ENCODE measurements around the gene TOX2.

Gene TOX2

DNA sequence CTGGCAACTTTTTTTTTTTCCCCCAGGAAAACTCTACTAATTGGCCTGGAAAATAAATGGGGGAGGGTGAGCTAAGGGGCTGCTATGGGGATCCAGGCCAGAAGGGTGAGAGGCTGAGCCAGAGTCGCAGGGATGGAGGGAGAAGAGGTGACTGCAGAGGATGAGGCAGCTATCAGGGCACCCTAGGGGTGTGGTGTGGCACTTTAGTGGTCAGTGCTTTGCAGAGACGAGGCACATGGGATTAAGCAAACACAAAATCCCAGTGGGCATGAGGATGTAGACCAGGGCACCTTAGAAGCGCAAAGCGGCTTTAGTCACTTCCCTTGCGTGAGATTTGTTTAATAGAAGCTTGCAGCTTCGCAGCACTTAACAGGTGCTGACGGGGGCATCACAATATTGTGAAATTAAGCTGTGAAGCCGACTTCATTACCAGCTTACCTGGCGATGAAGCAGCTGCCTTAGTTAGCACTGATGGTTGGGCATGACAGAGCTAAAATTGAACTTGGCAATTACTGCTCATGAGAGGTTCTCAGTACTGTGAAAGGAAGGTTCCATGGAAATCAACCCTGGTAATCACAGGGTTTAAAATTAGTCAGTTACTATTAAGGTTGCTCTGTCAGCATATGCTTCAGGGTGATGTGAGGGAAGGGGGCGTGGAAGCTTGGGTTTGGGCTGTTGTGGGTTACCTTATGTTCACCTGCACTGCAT is 26.0 kb downstream of the TOX2 start:
- DNase-seq (ENCODE audit: low spot score): no peak

DNA sequence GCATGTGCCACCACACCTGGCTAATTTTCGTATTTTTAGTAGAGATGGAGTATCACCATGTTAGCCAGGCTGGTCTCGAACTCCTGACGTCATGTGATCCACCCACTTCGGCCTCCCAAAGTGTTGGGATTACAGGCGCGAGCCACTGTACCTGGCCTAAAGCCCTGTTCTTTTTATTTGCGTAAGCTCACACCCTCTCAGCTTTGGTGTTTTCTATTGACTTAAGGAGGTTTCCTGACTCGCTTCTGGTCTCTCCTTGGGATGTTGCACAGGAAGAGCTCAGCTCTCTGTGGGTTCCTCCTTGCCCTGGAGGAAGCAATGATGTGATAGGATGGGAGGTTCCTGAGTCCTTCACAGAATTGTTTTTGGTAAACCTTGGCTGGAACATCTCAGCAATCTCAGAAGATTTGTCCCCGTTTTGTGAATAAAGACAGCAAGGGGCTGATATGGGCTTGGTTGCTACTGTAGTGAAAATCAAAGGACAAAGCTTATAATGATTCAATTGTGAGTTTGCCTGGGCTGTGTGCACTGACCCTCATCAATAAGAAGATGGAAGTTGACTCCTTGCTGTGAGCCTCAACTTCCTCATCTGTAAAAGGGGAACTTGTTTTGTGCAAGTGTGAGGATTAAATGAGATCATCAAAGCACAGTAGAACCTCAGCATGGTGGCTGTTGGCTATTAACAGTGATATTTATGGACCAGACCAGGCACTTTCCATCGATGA is 27.0 kb downstream of the TOX2 start:
- no peak for DNase-seq (ENCODE audit: low spot score)

DNA sequence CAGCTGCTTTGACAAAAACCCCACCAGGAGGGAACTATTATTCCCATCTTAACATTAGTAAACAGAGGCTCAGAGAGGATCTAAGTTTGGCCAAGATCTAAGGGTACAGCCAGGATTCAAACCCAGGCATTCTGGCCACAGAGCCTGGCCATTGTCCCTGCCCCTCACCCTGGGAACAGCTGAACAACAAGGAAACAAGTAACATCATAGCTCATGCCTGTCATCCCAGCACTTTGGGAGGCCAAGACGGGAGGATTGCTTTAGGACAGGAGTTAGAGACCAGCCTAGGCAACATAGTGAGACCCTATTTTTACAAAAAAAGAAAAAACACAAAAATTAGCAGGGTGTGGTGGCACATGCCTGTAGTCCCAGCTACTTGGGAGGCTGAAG is 27.5 kb downstream of the TOX2 start:
- no peak for DNase-seq (ENCODE audit: low spot score)

DNA sequence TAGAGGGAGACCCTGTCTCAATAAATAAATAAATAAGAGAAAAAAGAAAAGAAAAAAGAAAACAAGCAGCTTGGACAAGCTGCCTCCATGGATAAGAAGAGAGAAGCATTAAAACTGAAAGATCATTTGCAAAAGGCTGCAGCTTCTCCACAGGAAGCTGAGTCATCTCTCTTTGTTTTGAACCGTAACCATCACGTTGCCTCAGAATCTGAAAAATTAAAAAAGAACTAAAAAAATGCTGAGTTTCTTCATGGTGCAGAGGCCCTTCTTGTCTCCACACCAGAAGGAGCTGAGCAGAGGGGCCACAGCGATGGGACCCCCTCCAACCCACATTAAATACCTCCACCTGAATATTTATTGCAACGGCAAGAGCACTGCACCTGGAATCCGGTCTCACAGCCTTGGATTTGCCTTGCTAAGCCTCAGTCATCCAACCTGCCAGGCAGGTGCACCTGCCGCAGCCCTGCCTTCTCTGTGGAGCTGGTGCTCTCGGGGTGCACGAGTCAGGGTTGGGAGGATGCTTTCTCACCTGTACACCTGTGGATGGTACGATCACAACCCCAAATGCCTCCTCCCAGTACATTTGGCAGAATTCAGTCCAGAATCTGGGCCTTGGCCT is 28.1 kb downstream of the TOX2 start:
- peak; percentile 51 for DNase-seq (ENCODE audit: low spot score)

DNA sequence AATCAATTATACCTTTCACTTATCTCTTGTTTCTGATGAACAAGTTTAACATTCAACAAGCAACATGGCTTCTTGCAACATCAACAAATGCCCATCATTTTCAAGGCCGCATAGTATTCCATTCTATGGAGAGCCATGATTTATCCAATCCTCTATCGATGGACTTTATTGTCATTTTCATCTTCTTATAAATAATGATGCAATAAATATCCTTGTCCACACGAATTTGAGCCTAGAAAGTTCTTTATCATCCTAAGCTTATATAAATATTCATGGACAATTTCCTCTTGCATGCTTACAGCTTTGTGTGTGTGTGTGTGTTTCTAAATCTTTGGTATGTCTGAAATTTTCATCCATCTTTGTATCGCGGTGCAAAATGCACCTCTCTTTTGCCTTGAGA is 29.1 kb downstream of the TOX2 start:
- DNase-seq (ENCODE audit: low spot score): no peak

DNA sequence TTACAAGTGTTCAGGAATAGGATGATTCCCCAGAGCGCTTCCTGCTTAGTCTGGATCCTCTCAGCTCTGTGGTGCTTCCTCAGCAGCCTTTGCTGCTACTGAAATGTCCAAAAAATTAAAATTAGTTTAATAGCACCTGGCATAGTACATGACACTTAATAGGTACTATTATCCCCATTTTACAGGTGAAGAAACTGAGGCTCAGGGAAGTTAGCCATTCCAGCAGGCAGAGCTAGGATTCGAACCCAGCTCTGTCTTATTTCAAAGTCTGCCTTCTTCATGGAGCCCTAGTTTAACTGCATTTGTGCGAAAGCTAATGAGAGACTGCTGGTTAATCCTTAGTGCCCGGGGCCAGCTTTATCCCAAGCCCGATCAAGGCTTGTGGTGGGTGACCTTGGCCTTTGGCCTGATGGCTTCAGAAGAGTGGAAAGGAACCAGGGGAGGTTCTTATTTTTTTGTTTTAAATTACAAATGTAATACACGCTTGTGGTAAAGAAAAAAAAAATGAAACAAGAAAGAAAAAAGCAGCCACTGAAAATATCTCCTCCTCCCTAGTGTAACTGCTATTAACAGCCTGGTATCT is 30.1 kb downstream of the TOX2 start:
- no peak for DNase-seq (ENCODE audit: low spot score)

DNA sequence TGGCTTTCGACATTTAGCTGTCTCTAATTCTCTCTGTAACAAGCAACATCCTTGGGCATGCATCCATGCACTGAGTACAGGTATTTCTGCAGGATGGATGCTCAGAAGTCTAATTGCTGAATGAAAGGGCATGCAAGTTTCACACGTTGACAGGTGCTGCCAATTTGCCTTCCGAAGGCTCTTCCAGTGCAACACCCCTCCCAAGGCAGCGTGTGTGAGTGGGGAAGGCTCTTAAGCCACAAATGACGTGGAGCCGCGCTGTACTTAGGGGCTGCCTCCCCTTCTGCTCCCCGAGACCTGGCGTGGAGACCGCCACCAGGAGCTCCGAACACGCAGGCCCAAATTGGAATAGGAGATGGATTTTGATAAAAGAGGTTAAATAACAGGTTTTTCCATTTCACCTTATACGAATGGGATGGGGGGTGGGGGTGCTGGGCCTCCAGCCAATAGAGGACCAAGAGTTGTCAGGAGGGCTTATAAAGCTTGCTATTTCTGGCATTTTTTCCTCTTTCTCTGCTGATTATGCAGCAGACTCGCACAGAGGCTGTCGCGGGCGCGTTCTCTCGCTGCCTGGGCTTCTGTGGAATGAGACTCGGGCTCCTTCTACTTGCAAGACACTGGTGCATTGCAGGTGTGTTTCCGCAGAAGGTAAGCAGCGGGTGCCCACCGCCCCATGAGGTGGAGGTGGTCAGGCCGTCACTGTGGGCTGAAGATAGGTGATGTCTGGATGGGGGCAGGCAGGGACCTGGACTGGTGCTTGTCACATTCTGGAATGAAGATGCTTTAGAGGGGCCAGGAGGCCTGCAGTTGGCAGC is 30.9 kb downstream of the TOX2 start:
- DNase-seq (ENCODE audit: low spot score): no peak

DNA sequence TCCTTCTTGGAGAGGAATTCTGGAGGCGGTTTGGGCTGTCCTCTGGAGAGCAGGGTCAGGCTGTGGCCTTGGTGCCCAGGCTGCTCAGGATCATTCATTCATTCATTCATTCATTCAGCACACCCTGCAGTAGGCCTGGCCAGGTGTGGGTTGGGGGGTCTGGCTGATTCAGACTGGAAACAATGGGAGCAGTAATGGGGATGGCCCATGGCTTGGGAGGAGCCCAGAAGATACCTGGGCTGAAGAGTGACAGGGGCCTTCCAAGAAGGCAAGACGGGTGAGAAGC is 31.5 kb downstream of the TOX2 start:
- DNase-seq (ENCODE audit: low spot score): no peak

DNA sequence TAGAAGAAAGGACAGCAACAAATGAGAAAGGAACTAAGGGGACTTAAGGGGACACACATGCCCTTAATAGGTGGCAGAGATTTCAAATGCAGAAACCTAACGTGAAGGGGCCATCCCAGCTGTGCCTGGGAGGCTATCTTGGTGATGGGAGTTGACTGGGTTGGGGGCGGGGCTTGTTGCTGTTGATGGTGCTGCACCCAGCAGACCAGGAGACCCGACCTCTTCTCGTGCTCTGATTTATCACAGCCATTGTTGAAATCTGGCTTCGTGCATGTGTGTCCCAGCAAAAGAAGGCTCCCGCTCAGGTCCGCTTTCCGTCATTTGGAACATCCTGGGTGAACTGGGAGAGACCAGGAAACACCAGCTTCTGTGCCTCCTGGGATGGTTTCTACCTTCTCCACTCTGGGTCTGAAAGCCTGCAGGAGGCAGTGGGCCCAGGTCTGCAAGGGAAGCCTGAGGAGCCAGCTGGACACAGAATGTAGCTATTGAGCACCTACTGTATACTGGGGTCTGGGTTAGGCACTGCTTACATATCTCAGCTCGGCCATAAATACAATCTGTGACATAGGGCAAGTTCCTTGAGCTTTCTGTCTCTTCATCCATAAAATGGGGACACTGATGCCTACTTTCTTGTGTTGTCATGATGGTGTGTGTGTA is 32.1 kb downstream of the TOX2 start:
- no peak for DNase-seq (ENCODE audit: low spot score)

DNA sequence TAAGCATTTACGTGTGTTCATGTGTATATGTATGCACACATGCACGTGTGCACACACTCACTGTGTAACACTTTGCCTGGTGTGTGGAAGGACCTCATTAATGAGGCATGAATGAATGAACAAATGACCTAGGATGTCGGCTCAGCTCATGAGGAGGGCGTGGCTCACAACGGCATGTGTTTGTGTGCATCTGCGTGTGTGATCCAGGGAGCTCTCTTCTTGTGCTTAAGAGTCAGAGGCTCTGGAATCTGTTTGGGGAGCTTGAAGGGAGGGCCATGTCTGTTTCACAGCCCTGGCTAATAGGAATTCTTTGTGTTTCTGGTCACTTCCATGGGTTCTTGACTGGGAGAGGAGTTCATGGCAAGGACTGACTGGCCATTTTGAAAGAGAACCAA is 32.7 kb downstream of the TOX2 start:
- DNase-seq (ENCODE audit: low spot score): no peak

DNA sequence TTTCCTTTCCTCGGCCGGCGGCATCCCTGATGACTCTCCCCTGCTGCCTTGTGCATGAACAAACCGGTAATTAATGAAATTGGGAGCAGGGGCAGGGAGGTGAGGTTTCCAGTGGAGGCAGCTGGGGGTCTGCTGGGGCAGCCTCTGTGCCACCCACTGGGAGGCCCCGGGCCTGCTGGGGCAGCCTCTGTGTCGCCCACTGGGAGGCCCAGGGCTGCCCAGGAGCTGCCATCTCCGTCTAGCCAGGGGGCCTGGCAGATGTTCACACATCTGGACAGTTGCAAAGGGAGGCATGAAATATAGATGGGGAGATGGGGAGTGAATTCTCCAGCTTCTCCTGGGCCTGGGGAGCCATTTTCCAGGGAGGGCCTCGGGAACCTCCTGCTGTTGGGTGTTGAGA is 33.8 kb downstream of the TOX2 start:
- DNase-seq (ENCODE audit: low spot score): no peak

DNA sequence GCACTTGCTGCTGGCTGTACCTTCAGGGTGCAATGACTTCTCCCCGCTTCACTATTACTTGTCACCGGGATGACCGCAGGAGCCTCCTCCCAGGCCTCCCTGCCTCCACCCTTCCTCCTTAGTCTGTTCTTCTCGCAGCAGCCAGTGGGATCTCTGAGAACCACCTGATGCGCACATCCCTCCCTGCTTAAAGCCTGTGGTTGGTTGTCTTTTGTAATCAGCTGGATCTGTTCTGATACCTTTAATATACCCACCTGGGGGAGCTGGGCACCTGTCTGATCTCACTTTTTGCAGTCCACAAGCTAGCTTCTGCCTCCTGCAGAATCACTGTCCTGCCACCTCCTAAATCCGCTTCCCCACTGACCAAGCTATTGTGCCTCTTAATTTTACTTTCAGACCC is 34.6 kb downstream of the TOX2 start:
- no peak for DNase-seq (ENCODE audit: low spot score)

DNA sequence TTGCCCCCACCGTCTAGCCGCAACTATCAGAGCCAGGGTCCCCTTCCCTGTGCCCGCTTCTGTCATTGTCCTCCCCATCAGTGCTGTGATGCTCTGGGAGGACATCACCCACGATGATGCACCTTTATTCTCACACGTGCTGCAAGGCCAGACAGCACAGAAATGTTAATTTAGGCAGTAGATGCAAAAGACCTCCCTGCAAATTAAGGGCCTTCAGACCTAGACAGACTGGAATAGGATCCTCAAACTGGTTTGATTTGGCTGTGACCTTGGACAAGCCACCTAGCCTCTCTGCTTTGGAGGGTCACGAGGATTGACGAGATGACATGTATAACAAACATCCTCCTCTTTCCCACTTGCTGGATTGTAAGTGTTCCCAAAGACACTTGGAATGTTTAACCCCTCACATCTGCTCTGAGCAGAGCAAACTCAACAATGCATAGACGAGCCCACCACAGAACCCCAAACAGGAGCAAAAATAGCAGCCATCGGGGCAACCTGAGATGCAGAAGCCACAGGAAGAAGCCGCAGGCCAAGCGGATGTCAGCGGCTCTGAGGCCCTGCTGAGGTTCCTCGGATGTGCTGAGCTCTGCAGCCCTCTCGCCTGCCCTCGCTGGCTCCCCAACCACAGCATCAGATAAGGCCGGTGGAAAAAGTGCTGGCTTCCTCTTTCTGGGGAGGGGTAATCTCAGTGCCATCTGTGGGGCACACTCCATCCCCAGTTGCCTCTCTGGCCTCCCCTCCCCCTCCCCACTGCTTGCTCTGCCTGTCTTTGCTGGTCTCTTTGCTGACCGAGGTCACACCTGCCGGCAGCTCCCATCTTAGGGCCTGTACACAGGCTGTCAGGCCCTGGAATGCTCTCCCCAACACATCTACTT is 35.3 kb downstream of the TOX2 start:
- DNase-seq (ENCODE audit: low spot score): peak; percentile 61

DNA sequence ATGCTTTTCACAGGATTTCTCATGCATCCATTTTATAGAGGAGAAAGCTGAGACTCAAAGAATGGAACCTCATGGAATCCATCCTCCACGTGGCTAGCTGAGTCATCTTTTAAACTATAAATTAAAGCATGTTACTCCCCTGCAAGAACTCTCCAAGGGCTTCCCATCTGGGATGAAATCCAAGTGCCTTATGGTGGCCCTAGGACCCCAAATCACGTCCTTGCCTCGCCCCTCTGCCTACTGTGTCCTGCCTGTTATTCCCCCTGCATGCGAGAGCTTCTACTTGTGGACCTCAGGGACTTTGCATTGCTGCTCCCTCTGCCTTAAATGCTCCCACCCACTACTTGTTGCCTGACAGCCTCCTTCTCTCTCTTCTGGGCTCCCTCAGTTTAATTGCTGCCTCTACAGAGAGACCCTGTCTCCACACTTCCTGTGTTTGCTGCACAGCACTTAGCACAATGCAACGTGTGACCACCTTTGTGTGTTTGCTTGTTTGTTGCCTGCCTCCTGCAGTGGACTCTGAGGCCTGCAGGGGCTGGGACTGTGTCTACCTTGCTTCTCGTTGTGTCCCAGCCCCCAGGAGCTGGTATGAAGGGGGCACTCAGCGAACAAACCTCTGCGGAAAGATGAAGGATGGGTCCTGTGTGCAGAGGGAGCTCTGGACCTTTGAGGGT is 39.4 kb downstream of the TOX2 start:
- DNase-seq (ENCODE audit: low spot score): no peak

DNA sequence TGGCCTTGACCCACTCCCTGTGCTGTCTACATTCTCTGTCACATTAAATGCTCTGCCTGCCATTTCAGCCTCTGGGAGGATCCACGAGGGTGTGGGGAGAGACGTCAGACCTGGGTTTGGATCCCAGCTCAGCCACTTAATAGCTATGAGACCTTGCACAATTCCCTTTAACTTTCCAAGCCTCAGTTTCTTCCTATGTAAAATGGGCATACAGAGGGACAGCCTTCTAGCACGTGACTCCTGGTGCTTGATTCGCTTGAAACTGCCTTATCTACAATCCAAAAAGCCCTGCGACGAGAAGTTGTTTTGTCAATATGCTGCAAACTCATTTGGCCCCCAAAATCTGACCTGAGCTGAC is 40.0 kb downstream of the TOX2 start:
- no peak for DNase-seq (ENCODE audit: low spot score)

DNA sequence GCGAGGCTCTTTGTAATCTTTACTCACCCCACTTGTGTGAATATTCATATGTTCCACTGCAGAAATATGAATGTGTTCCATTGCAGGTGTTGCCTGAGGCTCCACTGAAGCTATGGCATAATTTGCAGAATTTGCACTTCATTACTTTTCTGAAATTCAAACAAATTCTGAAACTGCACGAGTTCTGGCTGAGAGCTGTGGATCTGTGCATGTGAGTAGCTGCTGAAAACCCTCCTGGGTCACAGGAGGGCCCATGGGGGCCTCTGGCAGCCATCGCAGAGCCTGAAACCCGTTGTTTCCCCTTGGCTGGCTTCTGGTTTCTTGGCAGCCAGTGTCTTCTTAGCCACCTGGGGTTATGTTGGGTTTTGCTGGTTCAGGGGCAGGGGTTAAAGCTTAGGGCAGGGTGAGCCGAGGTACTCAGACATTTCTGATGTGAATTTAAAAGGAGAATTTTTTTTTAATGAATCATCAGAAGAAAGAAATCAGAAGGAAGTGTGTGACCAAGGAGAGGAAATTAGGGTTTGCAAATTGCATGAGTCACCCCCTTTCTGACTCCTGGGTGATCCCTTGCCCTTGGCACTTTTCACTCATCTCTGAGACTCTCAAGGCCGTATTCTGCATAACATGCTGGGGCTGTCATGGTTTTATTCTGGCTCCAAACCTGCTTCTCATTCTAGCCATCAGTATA is 40.6 kb downstream of the TOX2 start:
- peak; percentile 71 for DNase-seq (ENCODE audit: low spot score)

DNA sequence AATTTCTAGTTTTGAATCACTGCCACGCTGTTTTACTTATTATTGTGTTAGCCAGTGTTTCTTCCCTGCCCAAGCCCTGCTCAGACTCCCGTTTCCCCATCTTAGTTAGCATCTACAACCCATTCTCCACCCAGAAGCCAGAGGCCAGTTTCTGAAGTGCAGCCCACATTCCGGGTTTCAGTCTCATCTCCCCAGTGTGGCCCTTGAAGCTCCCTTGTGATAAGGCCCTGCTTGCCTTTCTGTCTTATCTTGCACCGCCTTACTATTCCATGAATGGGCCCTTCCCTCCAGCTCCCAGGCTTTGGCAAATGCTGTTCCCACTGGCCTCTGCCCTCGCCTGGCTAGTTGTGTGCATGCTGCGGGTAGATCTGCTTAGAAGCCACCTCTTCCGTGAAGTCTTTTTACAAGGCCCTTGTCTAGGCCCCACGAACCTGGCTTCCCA is 41.1 kb downstream of the TOX2 start:
- no peak for DNase-seq (ENCODE audit: low spot score)

DNA sequence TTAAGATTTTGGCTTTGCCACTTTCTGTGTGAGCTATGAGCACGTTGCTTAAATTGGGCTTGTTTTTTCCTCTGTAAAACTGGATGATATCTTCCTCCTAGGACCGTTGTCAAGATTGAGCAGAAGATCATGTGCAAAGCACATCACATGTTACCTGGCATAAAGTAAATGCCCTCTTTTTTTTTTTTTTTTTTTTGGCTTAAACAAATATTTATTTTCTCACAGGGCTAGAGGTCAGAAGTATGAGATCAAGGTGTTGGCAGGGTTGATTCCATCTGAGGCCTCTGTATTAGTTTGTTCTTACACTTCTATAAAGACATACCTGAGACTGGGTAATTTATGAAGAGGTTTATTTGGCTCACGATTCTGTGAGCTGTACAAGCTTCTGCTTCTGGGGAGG is 42.7 kb downstream of the TOX2 start:
- DNase-seq (ENCODE audit: low spot score): no peak

DNA sequence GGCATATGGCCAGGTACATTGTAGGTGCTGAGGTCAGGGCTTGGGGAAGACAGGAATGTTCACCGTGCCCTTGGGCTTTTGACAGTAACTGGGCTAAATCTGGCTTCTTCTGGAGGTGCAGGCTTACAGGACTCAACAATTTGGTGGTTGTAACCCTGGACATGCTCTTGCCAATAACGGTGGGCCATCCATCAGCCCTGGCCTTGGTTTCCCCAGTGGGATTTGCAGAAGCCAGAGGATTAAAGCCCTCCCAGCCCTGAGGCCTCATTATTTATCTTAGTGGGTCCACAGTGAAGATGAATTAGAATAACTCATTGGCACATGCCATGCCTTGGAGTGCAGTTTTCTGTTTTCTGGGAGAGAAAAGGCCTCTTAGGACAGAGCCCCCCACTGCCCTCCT is 44.0 kb downstream of the TOX2 start:
- no peak for DNase-seq (ENCODE audit: low spot score)
